SJSA1 (cell line): ENCODE data around the gene SMG6. TPM values are rescaled to one million over a fixed set of nuclear protein-coding genes. Genes with fewer than 3 reads are reported as not detected.

ENCODE experiments used
- DNase-seq, 2 experiments: peaks; one replicate each; pipeline ENCODE4 v3.0.0-alpha.2; 2015 to 2020; ENCODE audit warnings: low spot score in 2 of 2, low read depth in 1 of 2
- H3K27ac ChIP-seq: fragments of 250-450 bp; sonication (Bioruptor Pico); 2 replicates; pipeline ENCODE4 v1.5.1; 2020; ENCODE audit warnings: mild to moderate bottlenecking, moderate library complexity
- H3K27me3 ChIP-seq: fragments of 250-450 bp; sonication (Bioruptor Pico); replicated peaks from 2 replicates; pipeline ENCODE4 v1.5.1; 2020; ENCODE audit warnings: mild to moderate bottlenecking, moderate library complexity
- H3K36me3 ChIP-seq: fragments of 250-450 bp; sonication (Bioruptor Pico); 2 replicates; pipeline ENCODE4 v1.5.1; 2020; ENCODE audit warnings: mild to moderate bottlenecking
- H3K4me1 ChIP-seq: fragments of 250-450 bp; sonication (Bioruptor Pico); replicated peaks from 2 replicates; pipeline ENCODE4 v1.6.1; 2021; ENCODE audit warnings: mild to moderate bottlenecking
- H3K4me3 ChIP-seq: fragments of 250-450 bp; sonication (Bioruptor Pico); 2 replicates; pipeline ENCODE4 v1.5.1; 2020; ENCODE audit warnings: mild to moderate bottlenecking
- H3K9me3 ChIP-seq: fragments of 250-450 bp; sonication (Bioruptor Pico); replicated peaks from 2 replicates; pipeline ENCODE4 v1.5.1; 2020; ENCODE audit warnings: mild to moderate bottlenecking
- total RNA-seq: library from RNA; depleted of rRNA; stranded (reverse); fragments of >200 nt; shearing (Covaris generic); gene quantifications from 2 replicates; pipeline ENCODE4 v1.2.3, GENCODE V29; 2014

Gene SMG6
- total RNA-seq, 1 experiment from 2014 or later = 23.9 TPM

- Histone ChIP-seq H3K9me3 (no peaks in the 10 kb centered on the region), H3K36me3 (peaks cover 16% of the 10 kb centered on the region), H3K27me3 (no peaks in the 10 kb centered on the region), H3K4me3 (no peak overlapping the region), H3K4me1 (peaks cover 68% of the 10 kb centered on the region), H3K27ac (peak overlapping the region; percentile 70; the same call in 1 of the 2 replicates)
- no peak for DNase-seq
Measured at GRCh38 chr17:2240541-2240940, 63.0 kb downstream of the SMG6 start.

GRCh38 chr17:2239882-2240430 is 63.6 kb downstream of the SMG6 start:
- DNase-seq = peak; percentile 62 to 74

GRCh38 chr17:2239170-2239551 is 64.4 kb downstream of the SMG6 start:
- Histone ChIP-seq H3K4me3 (no peak overlapping the region), H3K27me3 (no peaks in the 10 kb centered on the region), H3K4me1 (peaks cover 56% of the 10 kb centered on the region), H3K27ac (peak overlapping the region; percentile 70), H3K36me3 (peaks cover 14% of the 10 kb centered on the region), H3K9me3 (no peaks in the 10 kb centered on the region)
- DNase-seq = no peak

More at GRCh38 chr17:2239882-2240430, 63.6 kb downstream of the SMG6 start:
- Histone ChIP-seq H3K4me1 (peaks cover 62% of the 10 kb centered on the region), H3K27me3 (no peaks in the 10 kb centered on the region), H3K9me3 (no peaks in the 10 kb centered on the region), H3K36me3 (peaks cover 14% of the 10 kb centered on the region), H3K27ac (peak overlapping the region; percentile 70), H3K4me3 (no peak overlapping the region)

GRCh38 chr17:2238432-2239169 is 65.0 kb downstream of the SMG6 start:
- H3K27ac ChIP-seq = peak overlapping the region; percentile 70
- DNase-seq = peak in 1 of 2 experiments; percentile 39
- peaks cover 14% of the 10 kb centered on the region for H3K36me3 ChIP-seq
- peaks cover 55% of the 10 kb centered on the region for H3K4me1 ChIP-seq
- no peaks in the 10 kb centered on the region for H3K27me3 ChIP-seq
- no peak overlapping the region for H3K4me3 ChIP-seq
- no peaks in the 10 kb centered on the region for H3K9me3 ChIP-seq

- H3K4me1 ChIP-seq = peaks cover 55% of the 10 kb centered on the region
- peak overlapping the region; percentile 70 for H3K27ac ChIP-seq
- no peak overlapping the region for H3K4me3 ChIP-seq
- peak in 1 of 2 experiments; percentile 54 for DNase-seq
- peaks cover 7% of the 10 kb centered on the region for H3K36me3 ChIP-seq
- H3K9me3 ChIP-seq = no peaks in the 10 kb centered on the region
- no peaks in the 10 kb centered on the region for H3K27me3 ChIP-seq
Measured at GRCh38 chr17:2237950-2238349, 65.6 kb downstream of the SMG6 start.

- Histone ChIP-seq H3K27me3 (no peaks in the 10 kb centered on the region), H3K4me3 (no peak overlapping the region), H3K4me1 (peaks cover 59% of the 10 kb centered on the region), H3K27ac (peak overlapping the region; percentile 70), H3K36me3 (peaks cover 3% of the 10 kb centered on the region), H3K9me3 (no peaks in the 10 kb centered on the region)
- DNase-seq = no peak
Measured at GRCh38 chr17:2237521-2237921, 66.1 kb downstream of the SMG6 start.

- no peak for DNase-seq
- H3K4me1 ChIP-seq = peaks cover 75% of the 10 kb centered on the region
- no peak overlapping the region for H3K27ac ChIP-seq
Measured at GRCh38 chr17:2235792-2236366, 67.7 kb downstream of the SMG6 start.

GRCh38 chr17:2235265-2235664 is 68.3 kb downstream of the SMG6 start:
- no peak overlapping the region for H3K27ac ChIP-seq
- no peak overlapping the region for H3K4me3 ChIP-seq
- no peaks in the 10 kb centered on the region for H3K9me3 ChIP-seq
- peaks cover 69% of the 10 kb centered on the region for H3K4me1 ChIP-seq
- no peaks in the 10 kb centered on the region for H3K27me3 ChIP-seq
- no peak for DNase-seq
- H3K36me3 ChIP-seq = peaks cover 10% of the 10 kb centered on the region

More at GRCh38 chr17:2235792-2236366, 67.7 kb downstream of the SMG6 start:
- Histone ChIP-seq H3K4me3 (no peak overlapping the region), H3K27me3 (no peaks in the 10 kb centered on the region), H3K9me3 (no peaks in the 10 kb centered on the region), H3K36me3 (peaks cover 7% of the 10 kb centered on the region)

GRCh38 chr17:2233441-2233947 is 70.1 kb downstream of the SMG6 start:
- Histone ChIP-seq H3K36me3 (peaks cover 12% of the 10 kb centered on the region), H3K27ac (peak overlapping the region; percentile 77), H3K4me1 (peaks cover 51% of the 10 kb centered on the region), H3K4me3 (no peak overlapping the region), H3K9me3 (no peaks in the 10 kb centered on the region), H3K27me3 (no peaks in the 10 kb centered on the region)
- DNase-seq = peak; percentile 53 to 58

GRCh38 chr17:2232244-2232638 is 71.3 kb downstream of the SMG6 start:
- no peak overlapping the region for H3K4me3 ChIP-seq
- DNase-seq = peak in 1 of 2 experiments; percentile 13
- H3K36me3 ChIP-seq = peaks cover 15% of the 10 kb centered on the region
- peak overlapping the region; percentile 77 for H3K27ac ChIP-seq
- no peaks in the 10 kb centered on the region for H3K9me3 ChIP-seq
- no peaks in the 10 kb centered on the region for H3K27me3 ChIP-seq
- H3K4me1 ChIP-seq = peaks cover 38% of the 10 kb centered on the region

- Histone ChIP-seq H3K4me1 (peaks cover 31% of the 10 kb centered on the region), H3K4me3 (no peak overlapping the region), H3K9me3 (no peaks in the 10 kb centered on the region), H3K36me3 (peaks cover 19% of the 10 kb centered on the region), H3K27ac (no peak overlapping the region), H3K27me3 (no peaks in the 10 kb centered on the region)
- no peak for DNase-seq
Measured at GRCh38 chr17:2230877-2231276, 72.7 kb downstream of the SMG6 start.

- H3K9me3 ChIP-seq = no peaks in the 10 kb centered on the region
- H3K4me3 ChIP-seq = no peak overlapping the region
- peaks cover 15% of the 10 kb centered on the region for H3K36me3 ChIP-seq
- H3K4me1 ChIP-seq = peaks cover 22% of the 10 kb centered on the region
- no peak overlapping the region for H3K27ac ChIP-seq
- no peaks in the 10 kb centered on the region for H3K27me3 ChIP-seq
- no peak for DNase-seq
Measured at GRCh38 chr17:2227025-2227699, 76.4 kb downstream of the SMG6 start.

GRCh38 chr17:2223617-2223927 is 80.0 kb downstream of the SMG6 start:
- no peak for DNase-seq
- H3K4me3 ChIP-seq = no peak overlapping the region
- H3K27ac ChIP-seq = no peak overlapping the region
- no peaks in the 10 kb centered on the region for H3K27me3 ChIP-seq
- H3K4me1 ChIP-seq = peaks cover 10% of the 10 kb centered on the region
- H3K36me3 ChIP-seq = peaks cover 7% of the 10 kb centered on the region
- no peaks in the 10 kb centered on the region for H3K9me3 ChIP-seq
